ENCODE results near the gene SOST. TPM values are rescaled to one million over a fixed set of nuclear protein-coding genes. Genes with fewer than 3 reads are reported as not detected.

SOST gene
- polyA plus RNA-seq, 1 donor: not detected

- DNase-seq: no peak
Observed at GRCh38 chr17:43774304-43775250, 16.0 kb upstream of the SOST start.

GRCh38 chr17:43772877-43773648, 14.5 kb upstream of the SOST start:
- peak; percentile 21 for DNase-seq

GRCh38 chr17:43771463-43771862, 12.9 kb upstream of the SOST start:
- no peak for DNase-seq

- DNase-seq: no peak
Observed at GRCh38 chr17:43770957-43771356, 12.4 kb upstream of the SOST start.

- DNase-seq: no peak
Observed at GRCh38 chr17:43769859-43770258, 11.3 kb upstream of the SOST start.

- no peak for DNase-seq
Observed at GRCh38 chr17:43769426-43769825, 10.8 kb upstream of the SOST start.

GRCh38 chr17:43768943-43769342, 10.4 kb upstream of the SOST start:
- no peak for DNase-seq

GRCh38 chr17:43768382-43768781, 9.8 kb upstream of the SOST start:
- DNase-seq: peak; percentile 40

- DNase-seq: no peak
Observed at GRCh38 chr17:43767713-43768059, 9.1 kb upstream of the SOST start.

- no peak for DNase-seq
Observed at GRCh38 chr17:43767053-43767712, 8.6 kb upstream of the SOST start.

- DNase-seq: peak; percentile 26
Observed at GRCh38 chr17:43766413-43767052, 7.9 kb upstream of the SOST start.

GRCh38 chr17:43760254-43760852, 1.8 kb upstream of the SOST start:
- peak; percentile 87 for DNase-seq

GRCh38 chr17:43759836-43760235, 1.2 kb upstream of the SOST start:
- DNase-seq: no peak

- DNase-seq: no peak
Observed at GRCh38 chr17:43758086-43758485, 505 bp downstream of the SOST start.

- DNase-seq: no peak
Observed at GRCh38 chr17:43757171-43757660, 1.4 kb downstream of the SOST start.

- DNase-seq: no peak
Observed at GRCh38 chr17:43756201-43756600, 2.4 kb downstream of the SOST start.

GRCh38 chr17:43755389-43755875, 3.2 kb downstream of the SOST start:
- DNase-seq: peak; percentile 29

GRCh38 chr17:43754947-43755346, 3.6 kb downstream of the SOST start:
- DNase-seq: no peak

- DNase-seq: no peak
Observed at GRCh38 chr17:43753493-43754129, 5.0 kb downstream of the SOST start.

GRCh38 chr17:43750153-43750552, 8.4 kb downstream of the SOST start:
- no peak for DNase-seq

GRCh38 chr17:43745541-43745940, 13.1 kb downstream of the SOST start:
- DNase-seq: no peak

Data from hindlimb muscle (tissue), 1 donor.